ENCODE data around the gene RMI2. TPM values are rescaled to one million over a fixed set of nuclear protein-coding genes. Genes with fewer than 3 reads are reported as not detected.

RMI2 gene
- total RNA-seq (2021; fragmentation: NEBNext Ultra II Directional; extraction: Animal tissue kit (Norgen Biotek cat#: 25700)) (96.0 and 96.9 TPM in 2 replicates), polyA plus RNA-seq (2011; rRNA removed) (47.9 and 58.2 TPM in 2 replicates), polyA minus RNA-seq (2011; rRNA and poly(A)+ RNA removed) (29.7 and 43.5 TPM in 2 replicates)
- polyA plus RNA-seq (2011; cell fraction: cytosol; rRNA removed): 78.9 TPM
- 19.3 TPM for polyA plus RNA-seq (2011; cell fraction: nucleus; rRNA removed)
- 71.5 to 77.9 TPM (median 76.5 TPM) in 4 replicates for polyA plus RNA-seq (2012, experiment 1 of 2)
- 74.2 TPM for polyA plus RNA-seq (2012, experiment 2 of 2)
- polyA plus RNA-seq (2013, experiment 1 of 2): 71.5 TPM
- polyA plus RNA-seq (2013, experiment 2 of 2): 71.5 TPM
- 27.9 TPM for polyA minus RNA-seq (2011; cell fraction: cytosol; rRNA and poly(A)+ RNA removed)
- polyA minus RNA-seq (2011; cell fraction: nucleus; rRNA and poly(A)+ RNA removed): 24.2 TPM
- long read RNA-seq, experiment 1, transcript RMI2-201 (2 exons, 1,457 nt): major isoform, 68 of 93 reads
- long read RNA-seq, experiment 1, partial matches to known transcripts: 21 of 93 reads
- long read RNA-seq, experiment 1, other reads (novel, unspliced or antisense): 2 of 93 reads
- long read RNA-seq, experiment 2, transcript RMI2-205 (2 exons, 818 nt): major isoform, 13 of 15 reads
- long read RNA-seq, experiment 2, partial matches to known transcripts: 1 of 15 reads
- long read RNA-seq, experiment 2, other reads (novel, unspliced or antisense): 0 of 15 reads

- no peaks in the 10 kb centered on the region for H3K9me3 ChIP-seq (ENCODE audit: insufficient read depth in 2 of 2, low read depth in 1 of 2, low read length in 1 of 2)
- H3K79me2 ChIP-seq (ENCODE audit: control insufficient read depth in 1 of 2, insufficient read depth in 2 of 2, low read length in 2 of 2): peaks cover 6 to 52% of the 10 kb centered on the region in 2 experiments
- CTCF ChIA-PET (ENCODE audit: partially characterized antibody): no interaction called here
- H4K5ac ChIP-seq (ENCODE audit: insufficient read length, low read depth, low read length): no peak within 1 kb of the TSS
- peak; percentile 84 to 93 for DNase-seq (ENCODE audit: low read depth in 1 of 2, low spot score in 2 of 2)
- H3K27me3 ChIP-seq (replicated peaks in 1 of 4; ENCODE audit: control insufficient read depth in 3 of 4, extremely low read depth in 1 of 4, insufficient read depth in 3 of 4, low read length in 3 of 4): no peaks in the 10 kb centered on the region
- no peak within 1 kb of the TSS for H2BK20ac ChIP-seq (ENCODE audit: low read length)
- 1% methylated on average over 78 of the region's 82 CpGs; no CpG with 5 or more reads in 1 of the 2 experiments for WGBS, 2 experiments (ENCODE audit: extremely low coverage in 1 of 2, insufficient coverage in 1 of 2, insufficient read length in 1 of 2, insufficient replicate concordance in 2 of 2, low coverage in 1 of 2, low lambda C conversion rate in 2 of 2, missing lambda C conversion rate in 1 of 2)
- peak within 1 kb of the TSS; percentile 50 to 94 (median 69) for H3K4me3 ChIP-seq (ENCODE audit: extremely low read depth in 1 of 4, insufficient read depth in 2 of 4, low read depth in 3 of 4, low read length in 4 of 4)
- H3K18ac ChIP-seq (ENCODE audit: extremely low read depth, low read length): no peak within 1 kb of the TSS
- H3K4me2 ChIP-seq (ENCODE audit: insufficient read depth in 1 of 2, low read depth in 2 of 2, low read length in 2 of 2): peak within 1 kb of the TSS; percentile 84 to 85
- no peak for FAIRE-seq
- no peak within 1 kb of the TSS for H4K91ac ChIP-seq (replicated peaks; ENCODE audit: insufficient read length, low read length)
- peak within 1 kb of the TSS; percentile 22; the same call in 1 of the 2 replicates for H2BK12ac ChIP-seq (ENCODE audit: low read depth, low read length)
- POLR2A ChIA-PET (ENCODE audit: partially characterized antibody): interaction anchor here (1.2 to 4.7 kb wide), 6 partner anchors 10 to 27 kb away, joined by 3 to 21 read pairs (median 6); no protein-coding TSS in a partner anchor
- H2BK120ac ChIP-seq (replicated peaks; ENCODE audit: low read depth, low read length): no peak within 1 kb of the TSS
- H3K79me1 ChIP-seq (ENCODE audit: low read depth, low read length): peaks cover 15% of the 10 kb centered on the region
- H3K9ac ChIP-seq (replicated peaks in 1 of 4; ENCODE audit: extremely low read depth in 1 of 4, low read depth in 3 of 4, low read length in 3 of 4): peak within 1 kb of the TSS; percentile 83 to 99 (median 92)
- H2AK5ac ChIP-seq (ENCODE audit: low read depth, low read length): no peak within 1 kb of the TSS
- peaks cover 2% of the 10 kb centered on the region for H3K23me2 ChIP-seq (ENCODE audit: low read depth, low read length)
- peaks cover 7% of the 10 kb centered on the region in 2 experiments for H4K20me1 ChIP-seq (replicated peaks in 1 of 2; ENCODE audit: control insufficient read depth in 1 of 2, insufficient read depth in 2 of 2, low read length in 2 of 2)
- H3K27ac ChIP-seq (ENCODE audit: low read depth, low read length): peak within 1 kb of the TSS; percentile 84; the same call in 1 of the 2 replicates
- H2BK5ac ChIP-seq (ENCODE audit: low read depth, low read length): no peak within 1 kb of the TSS; the same call in 1 of the 2 replicates
- H2BK15ac ChIP-seq (ENCODE audit: low read length): no peak within 1 kb of the TSS
- H2AFZ ChIP-seq (ENCODE audit: low read length): peak within 1 kb of the TSS; percentile 80; the same call in 1 of the 2 replicates
- no peak within 1 kb of the TSS for H3K14ac ChIP-seq (ENCODE audit: insufficient read length)
- H3K4me1 ChIP-seq (replicated peaks in 1 of 4; ENCODE audit: control insufficient read depth in 3 of 4, insufficient read depth in 4 of 4, low read length in 3 of 4): peaks cover 6 to 24% (median 14%) of the 10 kb centered on the region in 4 experiments
- H3K36me3 ChIP-seq (ENCODE audit: control insufficient read depth in 2 of 4, insufficient read depth in 4 of 4, low read length in 3 of 4): peaks cover 0 to 3% (median 0%) of the 10 kb centered on the region in 4 experiments; a peak in 1 of 8 replicates
- H4K8ac ChIP-seq (ENCODE audit: extremely low read depth, insufficient read depth, low read length): peak within 1 kb of the TSS; percentile 98
- no peak within 1 kb of the TSS for H3K4ac ChIP-seq (replicated peaks; ENCODE audit: insufficient read length, low read depth, low read length)
- H3K23ac ChIP-seq (ENCODE audit: insufficient read length): no peak within 1 kb of the TSS
- no peak within 1 kb of the TSS for H3K56ac ChIP-seq (replicated peaks; ENCODE audit: insufficient read length, low read depth, low read length)
- no peak for TF ChIP-seq EP300 (IDR thresholded peaks at IDR 0.05; ENCODE audit: borderline replicate concordance in 1 of 2, low read depth in 2 of 2, low read length in 2 of 2)
- no peak for TF ChIP-seq JUN (IDR thresholded peaks at IDR 0.05; ENCODE audit: low read depth, low read length)
- TF ChIP-seq SAP30 (IDR thresholded peaks at IDR 0.05; ENCODE audit: insufficient read depth, insufficient replicate concordance, low read length): no peak
- TF ChIP-seq NANOG (IDR thresholded peaks at IDR 0.05; ENCODE audit: insufficient read depth, low read depth, low read length, poor library complexity, severe bottlenecking): no peak
- TF ChIP-seq SIN3A (conservative IDR thresholded peaks at IDR 0.05 in 1 of 2, IDR thresholded peaks at IDR 0.05 in 1 of 2; ENCODE audit: low read depth in 1 of 2, low read length in 2 of 2): no peak
Measured at GRCh38 chr16:11345040-11345862, at the start of gene RMI2. RMI2 (plus strand) TSS chr16:11345459; CDS start chr16:11345472, 13 bp downstream.
